NK-92 (cell line): ENCODE measurements around the gene PDE4B.

ENCODE experiments used
- DNase-seq: peaks from one replicate; lab custom pipeline; 2025; ENCODE audit not compliant: unreplicated experiment; lab: John Stamatoyannopoulos, UW

Gene PDE4B

GRCh38 chr1:65792669-65793358, at the start of gene PDE4B:
Gene PDE4B (plus strand): TSS chr1:65792895.
- DNase-seq: no peak

GRCh38 chr1:65744731-65745130, 48.0 kb upstream of the PDE4B start:
- no peak for DNase-seq

GRCh38 chr1:65751961-65752360, 40.7 kb upstream of the PDE4B start:
- DNase-seq: no peak

- DNase-seq: no peak
These were observed 36.1 kb upstream of the PDE4B start for GRCh38 chr1:65756616-65757015.

GRCh38 chr1:65757531-65757930, 35.2 kb upstream of the PDE4B start:
- no peak for DNase-seq

- DNase-seq: no peak
These were observed 34.6 kb upstream of the PDE4B start for GRCh38 chr1:65758128-65758527.

GRCh38 chr1:65759516-65759915, 33.2 kb upstream of the PDE4B start:
- DNase-seq: no peak

GRCh38 chr1:65762081-65762862, 30.4 kb upstream of the PDE4B start:
- no peak for DNase-seq

GRCh38 chr1:65764052-65764451, 28.6 kb upstream of the PDE4B start:
- no peak for DNase-seq

- DNase-seq: no peak
These were observed 27.1 kb upstream of the PDE4B start for GRCh38 chr1:65765631-65766030.

GRCh38 chr1:65769636-65770035, 23.1 kb upstream of the PDE4B start:
- DNase-seq: no peak

GRCh38 chr1:65772607-65773006, 20.1 kb upstream of the PDE4B start:
- DNase-seq: no peak

GRCh38 chr1:65773391-65774123, 19.1 kb upstream of the PDE4B start:
- DNase-seq: no peak

GRCh38 chr1:65788762-65789161, 3.9 kb upstream of the PDE4B start:
- DNase-seq: no peak

- no peak for DNase-seq
These were observed 1.3 kb upstream of the PDE4B start for GRCh38 chr1:65791396-65791795.

GRCh38 chr1:65791801-65792668, 660 bp upstream of the PDE4B start:
- no peak for DNase-seq

- DNase-seq: no peak
These were observed 651 bp downstream of the PDE4B start for GRCh38 chr1:65793359-65793732.

GRCh38 chr1:65795311-65795710, 2.6 kb downstream of the PDE4B start:
- no peak for DNase-seq

GRCh38 chr1:65799601-65800000, 6.9 kb downstream of the PDE4B start:
- no peak for DNase-seq

- DNase-seq: no peak
These were observed 11.9 kb downstream of the PDE4B start for GRCh38 chr1:65804584-65804983.

GRCh38 chr1:65812065-65812464, 19.4 kb downstream of the PDE4B start:
- peak; percentile 13 for DNase-seq
